Nephron progenitor cell (in vitro differentiated cells): ENCODE results near the gene SLC16A1.

Source experiments
- DNase-seq: peaks from one replicate; pipeline ENCODE4 v3.0.0; 2021
- H3K27ac Mint-ChIP-seq: 2 replicates; pipeline ENCODE4 v1.8.0; 2021; ENCODE audit warnings: mild to moderate bottlenecking, moderate library complexity, mixed read lengths
- H3K27me3 Mint-ChIP-seq: 2 replicates; pipeline ENCODE4 v1.8.0; 2021; ENCODE audit warnings: mild to moderate bottlenecking, low read depth, mixed read lengths; ENCODE audit not compliant: poor library complexity
- H3K36me3 Mint-ChIP-seq: 2 replicates; pipeline ENCODE4 v1.8.0; 2021; ENCODE audit warnings: low read depth, mixed read lengths
- H3K4me1 Mint-ChIP-seq: 2 replicates; pipeline ENCODE4 v1.8.0; 2021; ENCODE audit warnings: mixed read lengths
- H3K4me3 Mint-ChIP-seq: 2 replicates; pipeline ENCODE4 v1.8.0; 2021; ENCODE audit warnings: mild to moderate bottlenecking, moderate library complexity, mixed read lengths
- H3K9me3 Mint-ChIP-seq: 2 replicates; pipeline ENCODE4 v1.8.0; 2021; ENCODE audit warnings: mild to moderate bottlenecking, moderate library complexity, mixed read lengths
- TF ChIP-seq, protein P1 (sequence below): fragments of 200-600 bp; sonication (generic); IDR thresholded peaks from 2 replicates; pipeline ENCODE4 v1.5.0; 2021; ENCODE audit warnings: antibody characterized with exemption

SLC16A1 gene

GRCh38 chr1:112904071-112904830, 51.7 kb downstream of the SLC16A1 start:
- Mint-ChIP-seq H3K27ac (peak overlapping the region; percentile 95), H3K36me3 (peaks cover 53% of the 10 kb centered on the region), H3K27me3 (no peaks in the 10 kb centered on the region), H3K4me1 (peaks cover 24% of the 10 kb centered on the region), H3K9me3 (peaks cover 21% of the 10 kb centered on the region), H3K4me3 (no peak overlapping the region)
- TF ChIP-seq, protein P1, sequence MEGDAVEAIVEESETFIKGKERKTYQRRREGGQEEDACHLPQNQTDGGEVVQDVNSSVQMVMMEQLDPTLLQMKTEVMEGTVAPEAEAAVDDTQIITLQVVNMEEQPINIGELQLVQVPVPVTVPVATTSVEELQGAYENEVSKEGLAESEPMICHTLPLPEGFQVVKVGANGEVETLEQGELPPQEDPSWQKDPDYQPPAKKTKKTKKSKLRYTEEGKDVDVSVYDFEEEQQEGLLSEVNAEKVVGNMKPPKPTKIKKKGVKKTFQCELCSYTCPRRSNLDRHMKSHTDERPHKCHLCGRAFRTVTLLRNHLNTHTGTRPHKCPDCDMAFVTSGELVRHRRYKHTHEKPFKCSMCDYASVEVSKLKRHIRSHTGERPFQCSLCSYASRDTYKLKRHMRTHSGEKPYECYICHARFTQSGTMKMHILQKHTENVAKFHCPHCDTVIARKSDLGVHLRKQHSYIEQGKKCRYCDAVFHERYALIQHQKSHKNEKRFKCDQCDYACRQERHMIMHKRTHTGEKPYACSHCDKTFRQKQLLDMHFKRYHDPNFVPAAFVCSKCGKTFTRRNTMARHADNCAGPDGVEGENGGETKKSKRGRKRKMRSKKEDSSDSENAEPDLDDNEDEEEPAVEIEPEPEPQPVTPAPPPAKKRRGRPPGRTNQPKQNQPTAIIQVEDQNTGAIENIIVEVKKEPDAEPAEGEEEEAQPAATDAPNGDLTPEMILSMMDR = no peak
- DNase-seq = no peak

DNA sequence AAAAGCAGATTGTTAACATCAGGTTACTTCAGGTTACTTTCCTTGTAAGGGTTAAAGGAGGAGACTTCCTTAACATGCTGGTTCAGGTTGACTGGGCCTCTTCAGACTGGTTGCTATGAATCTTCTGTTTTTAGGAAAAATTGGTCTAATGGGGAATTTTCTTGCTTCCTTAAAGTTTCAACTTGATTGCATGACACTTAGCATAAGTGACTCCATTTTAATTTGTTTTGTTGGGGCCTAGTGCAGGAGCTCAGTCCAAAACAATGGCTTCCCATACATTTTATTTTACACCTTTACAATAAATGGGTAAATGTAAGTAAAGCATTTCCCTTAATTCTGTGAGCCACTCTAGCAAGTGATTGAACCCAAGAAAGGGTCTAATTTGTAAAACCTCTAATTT, 53.8 kb downstream of the SLC16A1 start:
- H3K36me3 Mint-ChIP-seq = peaks cover 35% of the 10 kb centered on the region
- TF ChIP-seq, protein P1 = no peak
- H3K4me1 Mint-ChIP-seq = peaks cover 24% of the 10 kb centered on the region
- no peaks in the 10 kb centered on the region for H3K27me3 Mint-ChIP-seq
- no peak overlapping the region for H3K27ac Mint-ChIP-seq
- DNase-seq = no peak
- no peak overlapping the region for H3K4me3 Mint-ChIP-seq
- H3K9me3 Mint-ChIP-seq = peaks cover 23% of the 10 kb centered on the region

- Mint-ChIP-seq H3K27ac (no peak overlapping the region), H3K27me3 (no peaks in the 10 kb centered on the region), H3K4me1 (peaks cover 24% of the 10 kb centered on the region), H3K9me3 (peaks cover 26% of the 10 kb centered on the region), H3K36me3 (peaks cover 31% of the 10 kb centered on the region), H3K4me3 (no peak overlapping the region)
- no peak for DNase-seq
- TF ChIP-seq, protein P1 = no peak
Measured at GRCh38 chr1:112901387-112901786, 54.6 kb downstream of the SLC16A1 start.

DNA sequence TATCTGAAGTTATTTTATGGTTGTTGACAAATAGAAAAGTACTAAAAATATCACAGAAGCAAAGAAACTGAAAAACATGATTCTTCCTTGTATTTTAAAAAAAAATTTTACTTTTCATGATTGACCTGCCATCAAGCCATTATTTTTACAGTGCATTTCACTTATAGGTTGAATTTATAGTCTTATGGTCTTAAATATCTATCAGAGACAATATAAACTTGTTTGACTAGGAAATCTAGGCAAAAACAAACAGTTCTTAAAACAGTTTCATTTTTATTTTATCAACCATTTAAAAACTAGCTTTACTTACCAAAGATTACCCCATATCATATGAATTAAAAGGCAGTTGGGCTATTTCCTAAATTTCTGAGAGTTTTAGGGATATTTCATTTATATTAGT, 59.2 kb downstream of the SLC16A1 start:
- no peaks in the 10 kb centered on the region for H3K4me1 Mint-ChIP-seq
- peaks cover 35% of the 10 kb centered on the region for H3K36me3 Mint-ChIP-seq
- peaks cover 5% of the 10 kb centered on the region for H3K27me3 Mint-ChIP-seq
- H3K9me3 Mint-ChIP-seq = peaks cover 53% of the 10 kb centered on the region
- TF ChIP-seq, protein P1 = no peak
- no peak overlapping the region for H3K4me3 Mint-ChIP-seq
- H3K27ac Mint-ChIP-seq = no peak overlapping the region
- no peak for DNase-seq

GRCh38 chr1:112894561-112895011, 61.4 kb downstream of the SLC16A1 start:
- Mint-ChIP-seq H3K4me3 (no peak overlapping the region), H3K4me1 (no peaks in the 10 kb centered on the region), H3K9me3 (peaks cover 44% of the 10 kb centered on the region), H3K27me3 (peaks cover 5% of the 10 kb centered on the region), H3K27ac (no peak overlapping the region), H3K36me3 (peaks cover 31% of the 10 kb centered on the region)
- TF ChIP-seq, protein P1 = no peak
- no peak for DNase-seq

DNA sequence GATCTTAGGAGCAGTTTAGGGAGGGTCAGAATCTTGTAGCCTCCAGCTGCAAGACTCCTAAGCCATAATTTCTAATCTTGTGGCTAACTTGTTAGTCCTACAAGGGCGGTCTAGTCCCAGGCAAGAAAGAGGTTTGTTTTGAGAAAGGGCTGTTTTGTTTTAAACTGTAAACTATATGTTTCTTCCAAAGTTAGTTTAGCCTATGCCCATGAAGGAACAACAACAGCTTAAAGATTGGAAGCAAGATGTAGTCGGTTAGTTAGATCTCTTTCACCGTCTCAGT, 62.0 kb downstream of the SLC16A1 start:
- no peak for DNase-seq
- TF ChIP-seq, protein P1 = no peak
- peaks cover 39% of the 10 kb centered on the region for H3K9me3 Mint-ChIP-seq
- H3K27ac Mint-ChIP-seq = no peak overlapping the region
- H3K4me3 Mint-ChIP-seq = no peak overlapping the region
- H3K27me3 Mint-ChIP-seq = peaks cover 5% of the 10 kb centered on the region
- peaks cover 27% of the 10 kb centered on the region for H3K36me3 Mint-ChIP-seq
- H3K4me1 Mint-ChIP-seq = no peaks in the 10 kb centered on the region
